EH (cell line): ENCODE data around the gene TSHZ3.
A peak's percentile ranks its signal among the peaks of the same experiment; 100 is the strongest.

Experiments
- DNase-seq: peaks from one replicate; pipeline ENCODE4 v3.0.0-alpha.2; 2015; ENCODE audit warnings: low read depth

The TSHZ3 gene

DNA sequence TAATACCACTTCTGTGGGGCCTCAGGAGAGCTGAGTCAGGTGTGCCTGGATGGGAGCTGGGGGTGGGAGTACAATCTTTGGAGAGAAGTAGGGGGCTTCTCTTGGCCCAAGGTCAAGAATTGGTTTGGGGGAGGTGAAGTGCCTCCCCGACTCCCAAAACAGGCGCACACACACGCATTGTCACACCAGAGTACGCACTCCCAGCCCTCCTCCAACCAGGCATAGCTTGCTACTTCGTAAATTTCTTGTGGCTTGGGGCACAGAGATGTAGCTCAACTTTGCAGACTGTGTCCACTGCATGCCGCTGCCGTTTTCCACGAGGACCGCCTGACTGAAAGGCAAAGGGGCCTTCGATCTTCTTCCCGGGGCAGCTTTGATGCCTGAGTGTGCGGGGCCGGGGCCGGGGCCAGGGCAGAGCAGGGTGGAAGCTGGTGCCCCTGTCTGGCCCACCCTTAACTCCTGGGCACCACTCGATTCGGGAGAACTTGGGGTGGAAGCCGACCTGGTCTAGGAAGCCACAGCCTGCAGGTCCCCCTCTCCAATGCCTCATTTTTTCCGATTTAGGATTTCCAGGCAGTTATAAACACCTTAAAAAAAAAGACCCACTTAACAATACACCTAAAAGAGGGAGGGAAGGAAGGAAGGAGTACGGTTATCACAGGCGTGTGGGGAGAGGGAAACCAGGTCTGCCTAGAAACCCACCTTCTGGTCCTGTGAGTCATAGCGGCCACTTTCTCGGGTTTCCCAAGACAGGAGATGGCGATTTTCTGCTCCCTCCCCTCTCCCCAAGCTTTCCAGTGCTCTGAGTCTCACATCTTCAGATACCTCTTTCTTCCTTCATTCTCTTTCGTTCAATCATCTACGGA is 5.8 kb upstream of the TSHZ3 start:
- no peak for DNase-seq

DNA sequence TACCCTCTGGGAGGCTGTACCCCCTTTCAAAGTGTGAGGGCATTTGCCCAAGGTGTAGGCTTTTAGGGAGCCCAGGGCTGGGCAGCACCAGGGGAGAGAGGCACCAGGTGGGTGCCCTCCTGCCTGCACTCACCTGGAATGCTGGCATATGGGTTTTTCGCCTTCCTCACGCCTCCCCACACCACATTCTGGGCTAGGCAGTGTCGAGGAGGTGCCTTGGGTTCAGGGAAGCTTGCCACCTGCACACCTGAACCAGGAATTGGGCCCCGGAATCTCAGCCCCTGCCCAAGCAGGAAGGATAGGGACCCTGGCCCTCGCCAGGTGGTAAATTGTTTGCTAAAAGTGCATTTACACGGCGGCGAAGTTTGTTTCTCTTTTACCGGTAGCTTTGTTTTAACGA is 5.1 kb upstream of the TSHZ3 start:
- DNase-seq, result no peak

DNA sequence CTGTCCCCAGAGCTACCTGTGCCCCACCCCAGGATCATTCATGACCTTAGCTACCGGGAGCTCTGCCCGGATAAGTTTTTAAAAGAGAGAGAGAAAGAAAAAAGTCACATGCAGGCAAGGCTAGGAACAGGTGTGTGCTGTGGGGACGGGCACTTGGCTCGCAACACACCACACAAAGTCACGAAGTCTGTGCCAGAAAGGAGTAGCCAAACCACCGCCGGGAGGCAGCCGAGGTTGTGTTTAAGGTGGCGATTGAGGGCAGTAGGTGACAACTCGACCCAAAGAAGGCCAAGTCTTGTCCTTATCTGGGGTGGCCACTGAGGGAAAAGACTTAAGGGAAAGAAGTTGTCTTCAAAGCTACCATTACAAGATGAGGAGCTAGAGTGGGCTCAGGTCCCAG is 4.6 kb upstream of the TSHZ3 start:
- no peak for DNase-seq

GRCh38 chr19:31352782-31353651 is 3.8 kb upstream of the TSHZ3 start:
- DNase-seq, result peak; percentile 14

DNA sequence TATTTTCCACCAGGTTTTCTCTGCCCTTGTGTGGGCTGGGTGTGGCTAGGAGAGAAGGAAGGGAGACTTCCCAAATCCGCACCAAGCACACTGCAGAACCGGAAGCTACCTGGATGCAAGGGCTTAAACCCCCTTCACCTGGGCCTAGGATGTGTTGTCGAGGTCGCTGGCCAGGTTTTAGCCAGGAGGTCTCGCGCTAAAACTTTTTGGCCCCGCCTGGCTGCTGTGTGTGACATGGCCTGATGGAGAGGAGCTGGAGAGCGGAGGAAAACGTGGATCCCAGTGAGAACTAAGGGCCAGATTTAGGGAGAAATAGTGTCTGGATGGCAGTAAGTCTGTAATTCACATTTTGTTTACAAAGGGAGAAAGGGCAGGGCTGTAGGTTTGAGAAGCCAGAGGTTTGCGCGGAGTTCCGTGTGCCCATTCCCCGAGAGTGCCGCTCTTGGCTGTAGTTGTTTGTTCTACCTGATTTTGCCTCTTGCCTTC is 3.1 kb upstream of the TSHZ3 start:
- DNase-seq, result no peak

GRCh38 chr19:31351855-31352195 is 2.6 kb upstream of the TSHZ3 start:
- no peak for DNase-seq

DNA sequence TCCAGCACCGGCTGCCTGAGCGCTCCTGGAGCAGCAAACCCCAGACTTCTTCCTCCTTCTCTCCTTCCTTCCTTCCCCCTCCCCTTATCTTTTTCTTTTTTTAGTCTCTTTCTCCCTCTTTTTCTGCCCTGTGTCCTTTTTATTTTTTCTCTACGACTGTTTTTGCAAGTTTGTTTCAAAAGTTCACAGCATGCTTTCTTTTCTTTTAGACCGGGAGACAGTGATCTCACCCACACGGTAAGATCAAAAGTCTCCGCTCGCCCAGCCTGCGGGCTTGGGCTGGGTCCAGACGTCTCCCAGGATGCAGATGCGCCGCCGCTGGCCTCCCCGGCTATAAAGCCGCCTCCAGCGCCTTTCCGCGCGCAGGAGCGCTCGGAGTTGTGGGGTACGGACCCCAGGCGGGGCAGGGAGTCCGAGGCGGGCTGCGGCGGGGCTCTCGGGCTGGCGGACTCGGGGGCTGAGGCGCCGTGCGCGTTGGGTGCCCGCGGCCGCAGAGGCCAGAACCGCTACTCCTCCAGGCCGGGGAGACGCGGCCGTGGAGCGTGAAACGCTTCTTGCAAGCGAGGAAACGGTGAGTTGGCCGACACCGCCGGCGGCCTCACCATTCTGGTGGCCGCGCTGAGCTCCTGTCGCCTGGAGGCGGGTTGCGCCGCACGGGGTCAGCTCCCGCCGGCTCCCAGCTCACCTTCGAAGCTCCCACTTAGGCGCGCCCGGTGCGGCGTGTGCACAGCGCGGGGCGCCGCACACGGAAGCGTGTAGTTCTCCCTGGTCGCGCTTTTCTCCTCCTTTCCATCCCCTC is 2.0 kb upstream of the TSHZ3 start:
- DNase-seq, result peak; percentile 72

- peak; percentile 63 for DNase-seq
Measured at GRCh38 chr19:31350693-31351055, 1.4 kb upstream of the TSHZ3 start.

DNA sequence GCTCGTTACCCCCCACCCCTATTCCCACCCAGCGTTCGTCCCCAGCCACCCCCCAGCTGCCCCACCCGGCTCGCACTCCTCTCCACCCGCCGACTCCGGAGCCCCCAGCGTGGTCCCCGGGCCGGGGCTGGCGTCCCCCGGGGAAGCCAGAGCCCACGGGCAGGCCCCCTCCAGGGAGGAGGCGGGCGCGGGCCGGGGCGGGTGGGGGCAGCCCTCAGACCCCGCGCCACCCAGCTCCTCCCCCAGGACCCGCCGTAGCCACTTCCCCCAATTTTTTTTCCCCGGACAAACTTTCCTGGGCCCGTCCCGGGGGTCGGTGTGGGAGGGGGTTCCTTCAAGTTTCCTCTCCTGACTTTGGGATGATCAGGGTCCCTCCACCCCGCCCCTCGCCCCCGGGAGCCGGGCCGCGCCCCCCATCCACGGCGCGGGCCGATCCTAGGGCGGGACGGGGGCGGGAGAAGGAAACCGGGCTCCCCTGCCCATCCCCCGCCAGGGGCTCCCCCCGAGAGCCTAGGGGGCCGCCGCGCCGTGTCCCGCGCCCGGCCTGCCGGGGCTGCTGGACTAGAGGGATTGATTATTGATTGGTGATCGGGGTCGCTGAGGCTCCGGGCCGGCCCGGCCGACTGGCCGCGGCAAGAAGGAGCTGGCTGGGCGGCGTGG is 927 bp upstream of the TSHZ3 start:
- peak; percentile 49 for DNase-seq

- peak; percentile 35 for DNase-seq
Measured at GRCh38 chr19:31348481-31349159, 616 bp downstream of the TSHZ3 start.

DNA sequence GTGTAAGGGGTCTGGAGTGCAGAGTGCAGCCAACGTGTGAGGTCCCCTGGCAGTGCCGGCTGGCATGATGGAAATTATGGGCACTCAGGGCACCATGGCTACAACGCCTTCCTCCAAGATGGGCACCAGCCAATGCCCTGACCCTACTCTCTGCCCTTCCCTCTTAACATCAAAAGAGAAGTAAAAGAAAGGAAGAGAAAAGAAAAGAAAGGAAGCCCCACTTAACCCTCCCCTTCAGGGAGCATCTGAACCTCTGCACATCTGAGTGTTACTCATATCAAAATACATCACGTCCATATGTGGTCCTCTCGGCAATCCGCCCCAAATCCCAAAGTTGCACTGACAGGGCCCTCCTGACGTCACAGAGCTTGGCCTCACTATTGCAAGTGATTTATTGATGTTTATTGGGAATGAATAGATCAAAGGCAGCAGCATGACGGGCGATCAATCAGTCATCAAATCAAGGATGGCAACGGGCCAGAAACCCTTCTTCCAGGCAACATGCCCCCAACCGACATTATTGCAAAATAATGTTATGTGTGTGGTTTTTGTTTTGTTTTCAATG is 1.3 kb downstream of the TSHZ3 start:
- no peak for DNase-seq

DNA sequence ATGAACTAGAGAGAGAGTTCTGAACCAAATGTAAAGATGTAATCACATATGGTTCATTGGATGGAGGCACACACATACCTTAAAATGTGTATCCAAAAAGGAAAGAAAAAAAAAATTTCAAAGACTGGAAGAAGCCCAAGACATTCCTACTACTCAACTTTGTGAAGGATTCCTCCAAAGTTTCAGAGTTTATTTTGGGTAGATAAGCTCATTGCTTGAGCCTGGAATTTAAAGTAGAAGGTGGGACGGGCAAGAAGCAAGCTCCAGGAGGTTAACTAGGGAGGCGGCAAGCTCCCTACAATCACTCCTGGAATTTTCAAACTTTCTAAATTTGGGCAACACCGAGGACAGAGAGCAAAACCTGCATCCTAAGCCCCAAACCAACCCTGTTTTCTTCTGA is 1.9 kb downstream of the TSHZ3 start:
- peak; percentile 18 for DNase-seq

DNA sequence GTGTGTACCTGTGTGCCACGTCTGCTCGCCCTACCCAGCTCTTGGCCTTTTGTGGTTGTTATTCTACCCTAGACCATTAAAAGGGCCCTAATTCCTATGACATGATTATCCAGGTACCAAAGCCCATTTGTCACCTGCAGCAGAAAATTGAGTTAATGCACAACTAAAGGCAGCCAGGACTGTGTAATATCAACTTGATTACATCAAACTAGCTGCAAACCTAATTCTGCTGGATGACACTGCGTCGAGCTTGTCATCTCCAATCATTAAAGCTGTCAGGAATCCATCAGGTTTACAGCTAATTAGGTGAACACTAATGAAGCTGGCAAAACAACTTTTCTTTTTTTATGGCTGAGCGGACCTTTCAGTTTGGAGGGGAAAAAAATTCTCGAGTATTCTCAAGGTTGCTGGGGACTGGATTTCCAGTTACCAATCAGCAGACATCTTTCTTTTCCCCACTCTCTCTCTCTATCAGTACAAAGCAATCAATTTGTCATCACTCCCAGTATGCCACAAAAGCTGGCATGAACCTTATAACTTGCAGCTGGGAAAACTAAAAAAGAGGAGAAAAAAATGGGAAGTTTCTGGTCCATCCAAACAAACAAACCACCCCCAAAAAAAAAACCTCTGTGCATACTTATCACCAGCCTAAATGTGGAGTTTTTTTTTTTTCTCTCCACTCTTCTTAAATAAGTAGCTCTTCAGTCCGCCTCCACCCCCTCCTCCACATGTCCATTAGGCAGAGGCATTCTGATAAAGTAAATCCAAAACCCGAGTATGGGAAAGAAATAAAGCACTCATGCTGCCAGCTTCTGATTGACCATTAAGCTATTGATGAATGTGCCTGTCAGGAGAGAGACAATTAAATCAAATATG is 2.8 kb downstream of the TSHZ3 start:
- no peak for DNase-seq

DNA sequence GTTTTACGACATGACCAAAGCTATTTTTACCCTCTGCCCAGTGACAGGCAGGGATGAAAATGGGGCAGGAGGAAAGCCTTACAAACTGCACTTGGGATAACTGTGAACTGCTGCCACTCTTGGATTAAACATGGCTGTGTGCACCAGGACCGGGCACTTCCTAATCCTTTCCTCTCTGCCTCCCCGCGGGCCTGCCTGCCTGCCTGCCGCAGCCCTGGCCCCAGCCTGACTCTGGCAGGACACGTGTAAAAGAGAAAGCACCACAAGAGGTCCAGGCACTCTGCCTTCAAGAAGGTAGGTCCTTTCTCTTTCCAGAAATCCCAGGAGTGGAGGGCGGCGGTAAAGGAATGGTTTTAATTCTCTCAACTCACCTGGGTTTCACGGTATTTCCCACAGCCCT is 4.8 kb downstream of the TSHZ3 start:
- no peak for DNase-seq

DNA sequence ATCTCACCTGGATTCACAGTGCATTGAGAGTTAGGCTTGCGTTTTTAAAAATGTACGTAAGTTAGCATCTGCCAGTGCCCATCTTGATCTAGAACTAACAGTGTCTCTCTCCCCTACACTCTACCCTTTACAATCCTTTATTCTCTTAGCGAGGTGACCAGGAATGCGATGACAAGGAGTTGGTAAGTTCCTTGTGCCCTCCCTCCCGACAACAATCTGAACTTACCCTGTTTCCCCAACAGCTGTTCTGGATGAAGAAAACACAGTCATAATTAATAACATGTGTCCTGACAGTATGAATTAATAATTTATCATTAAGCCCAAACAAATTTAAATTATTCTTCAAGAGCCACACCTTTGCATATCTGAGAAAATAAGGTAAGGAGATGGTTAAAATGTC is 6.3 kb downstream of the TSHZ3 start:
- peak; percentile 11 for DNase-seq

DNA sequence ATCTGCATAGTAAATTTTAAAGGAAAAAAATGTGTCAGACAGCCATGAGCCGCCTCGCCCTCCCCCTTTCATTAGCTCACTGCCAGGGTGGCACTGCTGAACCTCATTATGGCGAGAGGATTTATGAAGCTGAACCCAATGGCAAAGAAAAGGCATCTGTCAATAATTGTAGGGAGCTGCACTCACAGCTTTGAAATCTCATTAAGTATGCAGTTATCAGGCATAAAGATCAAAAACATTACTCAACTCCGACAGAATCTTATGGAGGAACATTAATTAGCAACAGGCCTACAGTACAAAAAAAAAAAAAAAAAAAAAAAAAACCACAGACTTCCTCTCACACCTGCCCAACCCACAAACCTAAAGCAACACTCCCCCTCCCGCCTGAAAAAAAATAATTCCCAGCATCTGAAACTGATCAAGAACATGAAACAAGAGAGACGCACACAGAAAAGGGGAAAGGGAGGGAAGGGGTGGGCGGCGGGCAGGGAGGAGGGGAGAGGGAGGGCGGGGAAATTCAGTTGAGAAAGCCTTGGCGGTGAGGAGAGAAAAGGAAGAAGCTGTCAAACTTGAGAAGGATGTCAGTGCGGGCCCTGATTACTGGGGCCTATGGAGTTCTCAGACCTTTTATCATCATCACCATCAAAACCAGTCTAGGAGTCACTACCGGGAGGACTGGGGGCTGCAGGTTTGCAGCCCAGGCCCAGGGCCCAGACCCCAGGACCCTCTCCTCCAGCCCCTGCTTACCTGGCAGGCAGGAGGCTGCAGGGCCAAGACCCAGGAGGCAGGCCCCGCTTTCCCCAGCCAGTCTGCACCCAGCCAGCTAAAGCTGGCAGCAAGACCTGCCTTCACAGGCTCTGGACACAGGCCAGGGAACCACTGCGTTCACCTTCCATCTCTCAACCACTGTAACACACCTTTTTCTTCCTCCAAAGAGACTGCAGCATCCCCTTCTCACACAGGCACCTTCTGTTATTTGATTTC is 8.9 kb downstream of the TSHZ3 start:
- DNase-seq, result peak; percentile 75

DNA sequence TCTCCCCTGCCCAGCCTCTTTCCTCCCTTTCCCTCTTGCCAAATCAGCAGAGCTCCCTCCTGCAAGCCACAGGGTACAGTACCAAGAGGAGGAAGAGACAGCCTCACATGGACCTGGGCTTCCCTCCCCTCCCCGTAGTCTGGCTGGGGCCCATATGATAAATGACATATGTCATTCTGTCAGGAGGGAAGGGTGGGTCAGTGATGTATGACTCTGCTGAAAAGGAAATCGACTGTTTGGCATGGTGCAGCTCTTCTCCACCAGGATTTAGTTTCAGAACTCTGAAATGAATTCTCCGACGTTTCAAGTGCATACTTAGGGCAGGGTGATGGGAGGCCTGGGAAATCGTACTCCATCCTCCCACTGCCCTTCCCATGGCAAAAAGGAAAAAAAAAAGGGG is 9.8 kb downstream of the TSHZ3 start:
- no peak for DNase-seq

GRCh38 chr19:31338069-31338776 is 11.0 kb downstream of the TSHZ3 start:
- DNase-seq, result peak; percentile 38
